ENCODE data around the gene STYX. TPM values are rescaled to one million over a fixed set of nuclear protein-coding genes. Genes with fewer than 3 reads are reported as not detected.

STYX gene
- total RNA-seq, 4 donors from 2014 or later = 19.3 to 26.1 (median 22.5) TPM

GRCh38 chr14:52776816-52777215 is 46.9 kb downstream of the STYX start:
- H3K4me1 ChIP-seq = no peaks in the 10 kb centered on the region
- no peak overlapping the region for H3K4me3 ChIP-seq
- peaks cover 0 to 67% of the 10 kb centered on the region in 2 donors for H3K36me3 ChIP-seq
- H3K27ac ChIP-seq = no peak overlapping the region
- H3K27me3 ChIP-seq = no peaks in the 10 kb centered on the region
- H3K9me3 ChIP-seq = no peaks in the 10 kb centered on the region
- no peak for TF ChIP-seq POLR2AphosphoS5 (IDR thresholded peaks at IDR 0.05)
- no peak for TF ChIP-seq CTCF (IDR thresholded peaks at IDR 0.05)
- TF ChIP-seq EP300 (IDR thresholded peaks at IDR 0.05) = no peak
- no peak for TF ChIP-seq POLR2A (IDR thresholded peaks at IDR 0.05)
- no peak for ATAC-seq
- WGBS, 2 donors (ENCODE audit: low coverage in 1 of 2) = 73 to 77% methylated on average over 5 to 7 of the region's 7 CpGs

GRCh38 chr14:52778702-52779101 is 48.7 kb downstream of the STYX start:
- Histone ChIP-seq H3K4me3 (no peak overlapping the region), H3K27me3 (no peaks in the 10 kb centered on the region), H3K36me3 (peaks cover 0 to 66% of the 10 kb centered on the region in 2 donors), H3K27ac (no peak overlapping the region), H3K4me1 (no peaks in the 10 kb centered on the region), H3K9me3 (no peaks in the 10 kb centered on the region)
- 84 to 85% methylated on average over 5 of the region's 7 CpGs for WGBS, 2 donors (ENCODE audit: low coverage in 1 of 2)
- ATAC-seq = no peak
- no peak for TF ChIP-seq POLR2A (IDR thresholded peaks at IDR 0.05)
- no peak for TF ChIP-seq CTCF (IDR thresholded peaks at IDR 0.05)
- no peak for TF ChIP-seq EP300 (IDR thresholded peaks at IDR 0.05)
- no peak for TF ChIP-seq POLR2AphosphoS5 (IDR thresholded peaks at IDR 0.05)

GRCh38 chr14:52780893-52781292 is 50.9 kb downstream of the STYX start:
- WGBS, 2 donors (ENCODE audit: low coverage in 1 of 2) = 78 to 95% methylated on average over 1 of the region's 1 CpG

GRCh38 chr14:52781629-52782028 is 51.7 kb downstream of the STYX start:
- H3K27me3 ChIP-seq = no peaks in the 10 kb centered on the region
- peaks cover 0 to 47% of the 10 kb centered on the region in 2 donors for H3K36me3 ChIP-seq
- no peaks in the 10 kb centered on the region for H3K4me1 ChIP-seq
- 89% methylated on average over 1 of the region's 1 CpG; no CpG with 5 or more reads in 1 of the 2 donors for WGBS, 2 donors (ENCODE audit: low coverage in 1 of 2)
- TF ChIP-seq POLR2AphosphoS5 (IDR thresholded peaks at IDR 0.05) = no peak
- no peak for TF ChIP-seq EP300 (IDR thresholded peaks at IDR 0.05)
- no peak for TF ChIP-seq CTCF (IDR thresholded peaks at IDR 0.05)
- H3K9me3 ChIP-seq = no peaks in the 10 kb centered on the region
- no peak overlapping the region for H3K4me3 ChIP-seq
- no peak for ATAC-seq
- no peak overlapping the region for H3K27ac ChIP-seq

More at GRCh38 chr14:52780893-52781292, 50.9 kb downstream of the STYX start:
- TF ChIP-seq EP300 (IDR thresholded peaks at IDR 0.05) (no peak), CTCF (IDR thresholded peaks at IDR 0.05) (no peak), POLR2A (IDR thresholded peaks at IDR 0.05) (no peak), POLR2AphosphoS5 (IDR thresholded peaks at IDR 0.05) (no peak)
- H3K4me1 ChIP-seq = no peaks in the 10 kb centered on the region
- H3K27ac ChIP-seq = no peak overlapping the region
- no peak overlapping the region for H3K4me3 ChIP-seq
- no peak for ATAC-seq
- no peaks in the 10 kb centered on the region for H3K27me3 ChIP-seq
- H3K36me3 ChIP-seq = peaks cover 0 to 54% of the 10 kb centered on the region in 2 donors
- no peaks in the 10 kb centered on the region for H3K9me3 ChIP-seq

- no peak overlapping the region for H3K4me3 ChIP-seq
- peaks cover 0 to 31% of the 10 kb centered on the region in 2 donors for H3K36me3 ChIP-seq
- H3K27ac ChIP-seq = no peak overlapping the region
- TF ChIP-seq CTCF (IDR thresholded peaks at IDR 0.05) (no peak), POLR2AphosphoS5 (IDR thresholded peaks at IDR 0.05) (no peak), POLR2A (IDR thresholded peaks at IDR 0.05) (no peak), EP300 (IDR thresholded peaks at IDR 0.05) (no peak)
- no peaks in the 10 kb centered on the region for H3K9me3 ChIP-seq
- H3K27me3 ChIP-seq = no peaks in the 10 kb centered on the region
- H3K4me1 ChIP-seq = no peaks in the 10 kb centered on the region
- 72 to 78% methylated on average over 1 of the region's 1 CpG for WGBS, 2 donors (ENCODE audit: low coverage in 1 of 2)
- ATAC-seq = no peak
Measured at GRCh38 chr14:52783206-52783605, 53.2 kb downstream of the STYX start.
